Measurements from ENCODE around the gene MIS18BP1. TPM values are rescaled to one million over a fixed set of nuclear protein-coding genes. Genes with fewer than 3 reads are reported as not detected.

MIS18BP1 gene
- total and polyA plus RNA-seq, 4 donors = 6.8 to 46.1 (median 13.6) TPM

DNA sequence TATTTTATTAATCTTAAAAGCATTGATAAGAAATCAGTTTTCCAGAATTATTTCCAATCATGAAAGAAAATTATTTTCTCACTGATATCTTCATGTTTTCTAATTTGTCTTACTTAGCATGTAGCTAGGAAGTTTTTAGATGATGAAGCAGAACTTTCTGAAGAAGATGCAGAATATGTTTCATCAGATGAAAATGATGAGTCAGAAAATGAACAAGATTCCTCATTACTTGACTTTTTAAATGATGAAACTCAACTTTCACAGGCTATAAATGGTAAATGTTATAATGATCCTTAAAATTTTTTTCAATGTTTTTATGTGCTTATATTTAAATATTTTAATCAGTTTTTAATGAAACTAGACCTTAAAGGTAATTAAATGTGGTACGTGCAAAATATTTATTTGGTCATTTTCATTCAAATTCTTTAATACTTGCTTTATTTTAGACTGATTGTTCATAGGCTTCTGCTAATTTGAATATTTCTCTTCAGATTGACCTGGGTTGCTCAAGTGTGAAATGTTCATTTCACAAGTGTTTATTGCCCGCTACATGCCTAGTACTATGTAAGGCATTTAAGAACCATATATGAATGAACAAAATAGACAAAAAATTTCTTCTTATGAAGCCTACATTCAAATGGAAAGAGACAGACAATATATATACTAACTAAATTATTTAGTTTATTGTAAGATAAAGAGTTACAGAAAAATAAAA, 67.7 kb downstream of the MIS18BP1 start:
- DNase-seq (no peak), ATAC-seq (ENCODE audit: insufficient read depth, low FRiP score) (no peak)

DNA sequence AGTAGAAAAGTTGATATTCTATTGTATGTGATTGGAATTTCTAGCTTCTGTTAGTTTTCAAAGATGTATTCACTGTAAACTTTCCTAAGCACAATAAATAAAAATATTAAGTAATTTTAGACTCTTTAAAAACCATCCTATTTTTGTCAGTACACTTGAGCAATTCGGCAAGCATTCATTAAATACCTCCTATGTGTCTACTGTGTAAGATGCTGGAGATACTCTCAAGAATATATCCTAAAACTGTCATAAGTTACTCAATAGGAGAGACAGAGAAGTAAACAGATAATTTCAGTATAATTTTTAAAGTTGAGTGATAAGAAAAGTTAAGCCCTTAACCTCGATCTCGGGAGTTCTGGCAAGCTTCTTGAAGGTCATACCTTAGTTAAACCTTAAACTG, 71.2 kb downstream of the MIS18BP1 start:
- Histone ChIP-seq H3K9me3 (ENCODE audit: control insufficient read depth in 4 of 4, insufficient read depth in 3 of 4, low read length in 3 of 4) (no peaks in the 10 kb centered on the region), H3K27me3 (ENCODE audit: control insufficient read depth in 3 of 3, insufficient read depth in 3 of 3, low read length in 2 of 3) (no peaks in the 10 kb centered on the region), H3K27ac (ENCODE audit: low read depth in 1 of 2, low read length in 1 of 2) (no peak overlapping the region), H3K4me1 (ENCODE audit: control insufficient read depth in 5 of 5, insufficient read depth in 5 of 5, low read length in 5 of 5) (no peaks in the 10 kb centered on the region), H3K36me3 (ENCODE audit: control insufficient read depth in 4 of 4, insufficient read depth in 4 of 4, low read length in 4 of 4) (peaks cover 0 to 3% (median 1%) of the 10 kb centered on the region in 4 donors), H3K9ac (ENCODE audit: insufficient read depth in 1 of 2, low read length in 2 of 2) (no peak overlapping the region), H3K4me3 (no peak overlapping the region)
- ATAC-seq (ENCODE audit: insufficient read depth, low FRiP score) (no peak), DNase-seq (no peak)
- WGBS, 2 donors = 85 to 88% methylated on average over 3 of the region's 3 CpGs
- TF ChIP-seq, protein P1, sequence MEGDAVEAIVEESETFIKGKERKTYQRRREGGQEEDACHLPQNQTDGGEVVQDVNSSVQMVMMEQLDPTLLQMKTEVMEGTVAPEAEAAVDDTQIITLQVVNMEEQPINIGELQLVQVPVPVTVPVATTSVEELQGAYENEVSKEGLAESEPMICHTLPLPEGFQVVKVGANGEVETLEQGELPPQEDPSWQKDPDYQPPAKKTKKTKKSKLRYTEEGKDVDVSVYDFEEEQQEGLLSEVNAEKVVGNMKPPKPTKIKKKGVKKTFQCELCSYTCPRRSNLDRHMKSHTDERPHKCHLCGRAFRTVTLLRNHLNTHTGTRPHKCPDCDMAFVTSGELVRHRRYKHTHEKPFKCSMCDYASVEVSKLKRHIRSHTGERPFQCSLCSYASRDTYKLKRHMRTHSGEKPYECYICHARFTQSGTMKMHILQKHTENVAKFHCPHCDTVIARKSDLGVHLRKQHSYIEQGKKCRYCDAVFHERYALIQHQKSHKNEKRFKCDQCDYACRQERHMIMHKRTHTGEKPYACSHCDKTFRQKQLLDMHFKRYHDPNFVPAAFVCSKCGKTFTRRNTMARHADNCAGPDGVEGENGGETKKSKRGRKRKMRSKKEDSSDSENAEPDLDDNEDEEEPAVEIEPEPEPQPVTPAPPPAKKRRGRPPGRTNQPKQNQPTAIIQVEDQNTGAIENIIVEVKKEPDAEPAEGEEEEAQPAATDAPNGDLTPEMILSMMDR (IDR thresholded peaks at IDR 0.05; ENCODE audit: control extremely low read depth, extremely low read depth) = no peak

More for the DNA sequence above, 67.7 kb downstream of the MIS18BP1 start:
- Histone ChIP-seq H3K36me3 (ENCODE audit: control insufficient read depth in 4 of 4, insufficient read depth in 4 of 4, low read length in 4 of 4) (peaks cover 0 to 6% (median 3%) of the 10 kb centered on the region in 4 donors), H3K9ac (ENCODE audit: insufficient read depth in 1 of 2, low read length in 2 of 2) (no peak overlapping the region), H3K4me1 (ENCODE audit: control insufficient read depth in 5 of 5, insufficient read depth in 5 of 5, low read length in 5 of 5) (no peaks in the 10 kb centered on the region), H3K4me3 (no peak overlapping the region), H3K27me3 (ENCODE audit: control insufficient read depth in 3 of 3, insufficient read depth in 3 of 3, low read length in 2 of 3) (no peaks in the 10 kb centered on the region), H3K9me3 (ENCODE audit: control insufficient read depth in 4 of 4, insufficient read depth in 3 of 4, low read length in 3 of 4) (no peaks in the 10 kb centered on the region), H3K27ac (ENCODE audit: low read depth in 1 of 2, low read length in 1 of 2) (no peak overlapping the region)
- 97% methylated on average over 2 of the region's 2 CpGs for WGBS, 2 donors
- TF ChIP-seq, protein P1 (IDR thresholded peaks at IDR 0.05; ENCODE audit: control extremely low read depth, extremely low read depth) = no peak

DNA sequence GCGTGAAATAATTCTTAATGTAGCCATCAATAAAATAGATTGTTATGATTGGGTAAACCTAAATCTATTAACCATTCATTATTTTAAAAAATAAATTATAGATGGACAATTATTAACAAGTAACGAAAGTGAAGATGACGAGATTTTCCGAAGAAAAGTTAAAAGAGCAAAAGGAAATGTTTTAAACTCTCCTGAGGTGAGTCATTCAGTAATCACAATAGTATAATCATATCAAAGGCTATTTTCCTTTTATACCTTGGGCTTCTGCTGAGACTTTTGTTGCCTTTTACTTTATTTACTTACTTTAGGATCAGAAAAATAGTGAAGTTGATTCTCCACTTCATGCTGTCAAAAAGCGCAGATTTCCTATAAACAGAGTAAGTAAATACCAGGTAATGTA, 71.7 kb downstream of the MIS18BP1 start:
- 98 to 99% methylated on average over 5 of the region's 5 CpGs for WGBS, 2 donors
- Histone ChIP-seq H3K9ac (ENCODE audit: insufficient read depth in 1 of 2, low read length in 2 of 2) (no peak overlapping the region), H3K27me3 (ENCODE audit: control insufficient read depth in 3 of 3, insufficient read depth in 3 of 3, low read length in 2 of 3) (no peaks in the 10 kb centered on the region)

More for the DNA sequence above, 71.7 kb downstream of the MIS18BP1 start:
- Histone ChIP-seq H3K27ac (ENCODE audit: low read depth in 1 of 2, low read length in 1 of 2) (no peak overlapping the region), H3K9me3 (ENCODE audit: control insufficient read depth in 4 of 4, insufficient read depth in 3 of 4, low read length in 3 of 4) (no peaks in the 10 kb centered on the region), H3K36me3 (ENCODE audit: control insufficient read depth in 4 of 4, insufficient read depth in 4 of 4, low read length in 4 of 4) (peaks cover 0 to 3% (median 0%) of the 10 kb centered on the region in 4 donors), H3K4me3 (no peak overlapping the region), H3K4me1 (ENCODE audit: control insufficient read depth in 5 of 5, insufficient read depth in 5 of 5, low read length in 5 of 5) (no peaks in the 10 kb centered on the region)
- TF ChIP-seq, protein P1 (IDR thresholded peaks at IDR 0.05; ENCODE audit: control extremely low read depth, extremely low read depth) = no peak
- DNase-seq (no peak), ATAC-seq (ENCODE audit: insufficient read depth, low FRiP score) (no peak)
